ENCODE results near the gene SLIT3.

SLIT3 gene

GRCh38 chr5:168960497-168960896 is 340.4 kb downstream of the SLIT3 start:
- H3K36me3 ChIP-seq (ENCODE audit: control insufficient read depth, insufficient read depth, low read length) = no peaks in the 10 kb centered on the region
- TF ChIP-seq CTCF (IDR thresholded peaks at IDR 0.05; ENCODE audit: insufficient read depth, low read length, poor library complexity, severe bottlenecking) = no peak
- no peak for DNase-seq (ENCODE audit: extremely low read depth, insufficient read length)
- H3K27me3 ChIP-seq (replicated peaks; ENCODE audit: control insufficient read depth, insufficient read depth, low read length) = no peaks in the 10 kb centered on the region; the same call in none of the 2 replicates
- no peak overlapping the region for H3K4me3 ChIP-seq (replicated peaks; ENCODE audit: low read depth, low read length)

GRCh38 chr5:168953351-168953750 is 347.6 kb downstream of the SLIT3 start:
- DNase-seq (ENCODE audit: extremely low read depth, insufficient read length) = no peak
- H3K36me3 ChIP-seq (ENCODE audit: control insufficient read depth, insufficient read depth, low read length) = no peaks in the 10 kb centered on the region
- no peaks in the 10 kb centered on the region; the same call in 1 of the 2 replicates for H3K27me3 ChIP-seq (replicated peaks; ENCODE audit: control insufficient read depth, insufficient read depth, low read length)
- H3K4me3 ChIP-seq (replicated peaks; ENCODE audit: low read depth, low read length) = no peak overlapping the region
- no peak for TF ChIP-seq CTCF (IDR thresholded peaks at IDR 0.05; ENCODE audit: insufficient read depth, low read length, poor library complexity, severe bottlenecking)

GRCh38 chr5:168952196-168952595 is 348.7 kb downstream of the SLIT3 start:
- no peak for DNase-seq (ENCODE audit: extremely low read depth, insufficient read length)

GRCh38 chr5:168951769-168952168 is 349.2 kb downstream of the SLIT3 start:
- DNase-seq (ENCODE audit: extremely low read depth, insufficient read length) = no peak
- no peak for TF ChIP-seq CTCF (IDR thresholded peaks at IDR 0.05; ENCODE audit: insufficient read depth, low read length, poor library complexity, severe bottlenecking)
- no peaks in the 10 kb centered on the region for H3K36me3 ChIP-seq (ENCODE audit: control insufficient read depth, insufficient read depth, low read length)
- no peaks in the 10 kb centered on the region; the same call in 1 of the 2 replicates for H3K27me3 ChIP-seq (replicated peaks; ENCODE audit: control insufficient read depth, insufficient read depth, low read length)
- no peak overlapping the region for H3K4me3 ChIP-seq (replicated peaks; ENCODE audit: low read depth, low read length)

More at GRCh38 chr5:168952196-168952595, 348.7 kb downstream of the SLIT3 start:
- Histone ChIP-seq H3K4me3 (replicated peaks; ENCODE audit: low read depth, low read length) (no peak overlapping the region), H3K27me3 (replicated peaks; ENCODE audit: control insufficient read depth, insufficient read depth, low read length) (no peaks in the 10 kb centered on the region; the same call in 1 of the 2 replicates), H3K36me3 (ENCODE audit: control insufficient read depth, insufficient read depth, low read length) (no peaks in the 10 kb centered on the region)
- TF ChIP-seq CTCF (IDR thresholded peaks at IDR 0.05; ENCODE audit: insufficient read depth, low read length, poor library complexity, severe bottlenecking) = no peak

- no peak for TF ChIP-seq CTCF (IDR thresholded peaks at IDR 0.05; ENCODE audit: insufficient read depth, low read length, poor library complexity, severe bottlenecking)
- no peak for DNase-seq (ENCODE audit: extremely low read depth, insufficient read length)
- Histone ChIP-seq H3K4me3 (replicated peaks; ENCODE audit: low read depth, low read length) (no peak overlapping the region), H3K36me3 (ENCODE audit: control insufficient read depth, insufficient read depth, low read length) (no peaks in the 10 kb centered on the region), H3K27me3 (replicated peaks; ENCODE audit: control insufficient read depth, insufficient read depth, low read length) (no peaks in the 10 kb centered on the region; the same call in 1 of the 2 replicates)
Measured at GRCh38 chr5:168951356-168951755, 349.6 kb downstream of the SLIT3 start.

Measured in GM06990 (cell line).